NCI-H526 (cell line): ENCODE results near the gene C15orf39.
A peak's percentile ranks its signal among the peaks of the same experiment; 100 is the strongest.
"Not testable (repeated sequence)": the region's sequence is repeated elsewhere in the genome, so short reads cannot be mapped to it uniquely, and the experiment has no call there.

Experiments used
- DNase-seq, 2 experiments: peaks; one replicate each; lab custom pipeline; 2025; lab: John Stamatoyannopoulos, UW

Gene C15orf39

DNA sequence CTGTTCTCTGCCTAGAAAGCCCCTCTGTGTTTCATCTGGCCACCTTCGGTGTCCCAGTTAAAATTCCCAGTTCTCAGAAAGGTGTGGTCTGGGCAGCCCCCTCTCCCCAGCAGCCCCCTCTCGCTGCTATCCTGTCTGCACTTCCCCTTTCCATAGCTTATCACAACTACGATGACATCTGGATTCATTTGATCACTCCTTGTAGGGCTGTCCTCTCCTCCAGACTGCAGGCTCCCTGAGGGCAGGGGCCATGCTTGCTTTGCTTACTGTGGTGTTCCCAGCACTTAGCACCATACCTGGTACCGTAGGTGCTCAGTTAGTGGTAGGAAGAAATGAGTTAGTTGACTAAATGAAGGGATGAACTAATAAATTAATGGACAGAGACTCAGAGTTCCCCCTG lies 30.2 kb downstream of the C15orf39 start:
- DNase-seq: no peak

DNA sequence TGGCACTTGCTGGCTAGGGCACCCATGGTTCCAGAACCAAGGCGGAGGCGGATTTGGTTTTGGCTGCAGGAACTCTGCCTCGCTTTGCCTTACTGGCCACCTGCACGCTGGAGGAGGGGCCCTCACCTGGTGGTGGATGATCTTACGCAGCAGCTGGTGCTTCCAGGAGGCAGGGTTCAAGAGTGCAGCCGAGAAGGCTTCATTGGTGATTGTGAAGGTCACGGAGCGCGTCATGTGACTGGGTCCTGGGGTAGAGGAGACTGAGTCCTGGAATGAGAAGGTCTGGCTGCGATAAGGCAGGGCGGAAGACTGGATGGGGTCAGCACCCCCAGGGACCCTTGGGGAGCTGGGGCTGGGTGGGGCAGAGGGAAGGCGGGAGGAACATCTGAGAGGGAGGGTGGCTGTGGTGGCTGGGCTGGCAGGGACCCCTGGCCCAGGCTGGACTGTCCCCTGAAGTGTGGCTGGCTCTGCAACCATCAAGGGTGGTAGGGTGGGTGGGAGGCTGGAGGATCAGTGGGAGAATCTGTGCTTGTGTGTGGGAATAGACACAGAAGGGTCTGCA lies 30.7 kb downstream of the C15orf39 start:
- DNase-seq: no peak

DNA sequence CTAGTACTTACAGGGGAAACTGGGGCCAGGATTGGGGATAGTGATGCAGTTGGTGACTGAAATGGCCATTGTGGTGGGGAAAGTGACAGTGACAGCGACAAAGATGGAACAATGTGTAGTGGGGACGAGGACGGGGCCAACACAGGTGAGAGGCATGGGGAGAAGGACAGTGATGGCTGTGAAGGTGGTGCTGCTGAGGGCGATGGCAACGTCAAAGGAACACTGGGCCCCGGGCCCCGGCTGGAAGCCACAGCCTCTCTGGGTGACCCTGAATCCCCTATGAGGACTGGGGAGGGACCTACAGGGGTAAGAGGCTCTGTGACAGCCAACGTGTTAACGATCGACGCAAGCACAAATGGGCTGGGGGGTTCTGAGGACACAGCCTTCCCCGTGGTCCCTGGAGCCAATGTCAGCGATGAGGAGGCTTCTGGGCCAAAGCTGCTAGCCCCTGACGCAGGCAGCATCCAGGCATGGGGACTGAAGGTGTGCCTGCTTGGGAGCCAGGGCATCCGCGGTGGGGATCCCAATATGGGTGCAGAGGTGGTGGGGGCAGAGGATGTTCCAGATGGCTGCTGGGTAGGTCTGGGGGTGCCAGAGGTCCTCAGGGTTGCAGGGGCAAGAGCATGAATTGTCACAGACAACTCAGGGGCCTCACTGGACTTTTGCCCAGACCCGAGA lies 31.3 kb downstream of the C15orf39 start:
- DNase-seq: no peak

DNA sequence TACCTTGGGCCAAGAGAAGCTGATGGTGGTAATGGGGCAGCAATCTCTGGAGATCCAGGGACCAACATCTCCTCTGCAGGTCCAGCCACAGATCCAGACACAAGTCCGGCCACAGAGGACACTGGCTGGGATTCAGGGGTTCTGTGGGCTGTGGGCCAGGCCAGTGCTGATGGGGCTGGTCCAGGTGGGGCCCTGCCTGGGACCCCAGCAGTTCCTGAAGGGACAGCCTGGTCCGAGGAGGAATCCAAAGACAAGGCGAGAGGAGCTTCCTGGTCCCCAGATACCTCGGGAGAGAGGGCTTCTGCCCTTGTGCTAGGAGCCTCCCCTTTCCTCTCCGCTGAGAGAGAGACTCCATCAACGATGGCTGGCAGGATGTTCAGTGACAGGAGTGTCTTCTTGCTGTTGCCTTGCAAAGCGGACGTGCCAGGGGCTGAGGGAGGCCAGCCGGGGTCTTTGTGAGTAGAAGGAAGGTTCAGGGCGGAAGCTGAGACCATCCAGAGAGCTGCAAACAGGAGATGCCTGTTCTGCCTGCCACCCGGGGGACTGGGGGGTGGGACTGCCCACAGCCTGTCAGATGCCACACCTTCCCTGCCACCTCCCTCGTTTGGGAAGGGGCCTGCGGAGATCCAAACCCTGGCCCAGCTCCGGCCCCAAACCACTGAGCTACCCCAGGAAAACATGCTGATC lies 32.0 kb downstream of the C15orf39 start:
- DNase-seq: no peak

DNA sequence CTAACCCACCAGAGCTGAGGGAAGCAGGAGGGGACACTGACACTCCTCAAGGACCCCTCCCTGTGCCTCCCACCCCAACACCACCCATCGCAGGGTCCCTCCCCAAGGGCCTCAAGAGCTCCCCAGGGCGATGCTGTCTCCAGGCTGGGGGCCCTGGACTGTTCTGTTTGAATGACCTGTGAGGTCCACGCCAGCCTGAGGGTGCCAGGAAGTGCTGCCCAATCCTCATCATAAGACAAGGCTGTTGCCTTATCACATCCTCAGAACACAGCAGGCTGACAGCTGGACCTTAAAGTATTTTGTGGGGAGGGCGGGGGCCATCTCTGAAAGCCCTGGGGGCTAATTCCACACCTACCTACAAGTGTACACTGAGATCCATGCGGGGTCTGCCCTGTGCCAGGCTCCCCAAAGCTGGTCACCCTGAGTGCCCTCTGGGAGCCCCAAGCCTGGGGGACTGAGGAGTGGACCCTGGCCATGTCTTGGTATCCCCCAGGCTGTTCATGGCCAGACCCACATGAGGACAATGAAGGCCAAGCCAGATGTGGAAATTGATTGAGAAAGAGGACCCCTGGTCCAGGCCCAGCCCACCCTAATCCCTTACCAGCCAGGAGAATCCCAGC lies 32.6 kb downstream of the C15orf39 start:
- no peak for DNase-seq

DNA sequence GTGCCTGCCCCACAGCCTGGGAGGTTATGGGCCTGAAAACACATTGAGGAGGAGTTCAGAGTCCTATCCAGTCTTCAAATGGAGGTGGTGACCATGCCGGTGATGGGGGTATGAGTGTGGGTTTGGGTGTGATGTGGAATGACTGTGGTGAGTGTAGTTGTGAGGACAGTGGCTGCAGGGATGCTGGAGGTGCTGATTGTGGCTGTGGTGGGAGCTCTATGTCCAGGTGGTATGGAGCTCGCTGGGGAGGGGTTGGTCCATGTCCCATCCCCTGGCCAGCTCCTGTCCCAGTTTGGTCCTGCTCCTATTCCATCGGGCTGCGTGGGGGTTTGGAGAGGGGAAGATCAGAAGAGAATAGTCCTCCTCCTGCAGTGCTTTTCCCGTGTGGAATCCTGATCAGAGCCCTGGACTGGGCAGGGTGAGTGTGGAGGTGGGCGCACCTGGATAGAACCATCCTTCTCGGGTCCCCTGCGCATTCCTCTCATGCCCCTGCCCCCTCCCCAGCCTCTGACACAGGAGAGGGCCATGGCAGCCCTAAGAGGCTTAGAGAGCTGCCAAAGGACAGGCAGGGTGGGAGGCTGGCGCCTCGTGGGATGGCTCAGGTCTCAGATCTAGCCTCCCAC lies 33.5 kb downstream of the C15orf39 start:
- no peak for DNase-seq

DNA sequence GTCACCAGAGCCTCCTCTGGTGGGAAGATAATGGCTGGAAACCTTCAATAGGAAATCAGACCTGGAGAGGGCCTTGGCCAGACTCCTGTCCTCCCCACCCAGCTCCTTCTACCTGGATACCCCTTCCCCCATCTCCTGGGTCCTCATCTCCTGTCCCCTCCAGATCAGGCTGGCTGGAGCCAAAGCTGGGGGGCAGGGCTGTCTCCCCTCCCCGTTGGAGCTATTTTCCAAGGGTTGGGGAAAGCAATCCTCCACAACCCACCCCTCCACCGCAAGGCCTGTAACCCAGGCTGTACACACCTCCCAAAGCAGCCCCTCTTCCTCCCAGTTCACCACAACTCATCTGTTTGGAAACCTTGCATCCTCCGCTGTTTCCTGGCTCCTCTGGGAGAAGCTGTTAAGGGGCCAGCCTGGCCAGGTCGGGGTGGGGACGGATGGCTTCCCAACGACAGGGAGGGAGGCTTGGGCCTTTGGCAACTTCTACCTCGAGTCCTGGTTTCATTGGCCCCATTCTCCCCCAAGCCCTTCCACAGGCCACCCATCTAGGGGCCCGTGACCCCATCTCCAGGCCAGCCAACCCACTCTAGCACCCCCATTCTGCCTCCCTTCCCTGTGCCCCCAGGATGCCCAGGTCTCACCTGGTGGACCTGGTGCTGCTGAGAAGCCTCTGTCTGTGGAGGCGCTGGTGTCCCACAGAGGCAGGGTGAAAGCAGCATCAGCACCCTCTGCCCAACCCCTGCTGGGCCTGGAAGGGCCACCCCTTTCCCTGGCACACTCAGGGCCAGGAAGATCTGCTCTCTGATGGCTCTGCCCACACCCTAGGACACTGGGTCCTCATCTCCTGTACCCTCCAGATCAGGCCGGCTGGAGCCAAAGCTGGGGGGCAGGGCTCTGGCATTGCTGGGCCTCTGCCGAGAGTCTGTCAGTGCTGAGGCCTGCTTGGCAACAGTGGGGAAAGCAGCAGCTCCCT lies 34.4 kb downstream of the C15orf39 start:
- DNase-seq: no peak

DNA sequence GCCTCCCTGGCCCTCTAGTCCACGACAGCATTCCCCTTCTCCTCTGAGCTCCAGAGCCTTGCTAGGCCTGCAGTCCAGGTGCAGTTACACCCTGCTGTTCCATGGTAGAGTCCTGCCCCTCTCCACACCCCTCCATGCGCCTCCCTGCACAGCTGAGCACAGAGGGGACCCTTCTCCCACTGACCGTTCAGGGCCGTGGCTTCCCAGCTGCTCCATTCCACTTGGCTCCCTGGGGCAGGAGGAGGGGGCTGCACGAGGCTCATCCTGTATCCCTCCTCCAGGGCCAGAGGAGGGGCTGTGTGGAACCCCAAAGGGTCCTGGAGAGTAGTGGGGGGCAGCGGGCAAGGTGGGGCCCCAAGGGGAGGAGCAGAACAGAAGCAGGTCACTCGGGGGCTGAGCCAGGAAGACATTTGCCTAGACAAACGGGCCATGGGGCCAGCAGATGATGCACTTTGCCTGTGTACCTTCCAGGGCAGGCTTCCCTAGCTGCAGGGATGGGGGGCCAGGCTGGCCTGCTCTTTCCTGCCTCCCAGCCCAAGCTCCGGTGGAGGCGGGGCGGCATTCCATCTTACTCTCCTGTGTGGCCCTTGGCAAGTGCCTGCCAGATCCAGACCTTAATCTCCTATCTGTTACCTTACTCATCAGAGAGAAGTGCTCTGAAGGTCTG lies 35.8 kb downstream of the C15orf39 start:
- DNase-seq: peak; percentile 54 to 86

DNA sequence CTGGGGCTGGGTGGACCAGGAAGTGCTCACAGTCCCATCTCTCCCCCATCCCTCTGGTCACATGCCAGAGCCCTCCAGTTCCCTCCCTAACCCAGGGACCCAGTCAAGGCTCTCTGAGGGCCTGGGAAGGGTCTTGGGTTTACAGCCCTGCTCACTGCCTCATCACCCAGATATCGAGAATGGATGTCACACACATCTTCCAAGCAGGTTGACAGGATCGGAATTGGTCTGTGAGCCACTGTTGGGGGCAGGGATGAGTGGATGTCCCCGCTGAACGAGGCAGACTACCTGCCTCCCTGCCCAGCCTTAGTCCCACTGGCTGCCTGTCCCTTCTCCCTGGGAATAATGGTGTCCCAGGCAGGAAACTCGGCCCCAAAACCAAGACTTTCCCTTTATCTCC lies 36.5 kb downstream of the C15orf39 start:
- no peak for DNase-seq

DNA sequence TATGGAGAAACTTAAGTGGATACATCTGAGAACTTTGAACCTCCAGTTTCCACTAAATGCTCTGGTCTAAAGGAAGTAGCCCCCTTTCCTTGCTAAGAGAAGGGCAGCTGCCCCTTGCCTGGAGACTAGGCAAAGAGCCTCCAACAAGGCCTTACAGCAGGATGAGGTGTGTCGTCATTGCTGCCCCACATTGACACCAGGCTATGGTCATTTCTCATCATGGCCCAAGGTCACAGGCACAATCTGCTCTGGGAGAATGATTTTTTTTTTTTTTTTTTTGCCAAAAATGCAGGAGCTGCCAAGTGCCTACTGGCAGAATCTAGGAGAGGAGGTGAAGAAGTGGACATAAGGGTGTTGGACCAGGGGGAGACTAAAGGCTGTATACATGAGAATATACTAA lies 44.1 kb downstream of the C15orf39 start:
- DNase-seq: not testable (repeated sequence)

DNA sequence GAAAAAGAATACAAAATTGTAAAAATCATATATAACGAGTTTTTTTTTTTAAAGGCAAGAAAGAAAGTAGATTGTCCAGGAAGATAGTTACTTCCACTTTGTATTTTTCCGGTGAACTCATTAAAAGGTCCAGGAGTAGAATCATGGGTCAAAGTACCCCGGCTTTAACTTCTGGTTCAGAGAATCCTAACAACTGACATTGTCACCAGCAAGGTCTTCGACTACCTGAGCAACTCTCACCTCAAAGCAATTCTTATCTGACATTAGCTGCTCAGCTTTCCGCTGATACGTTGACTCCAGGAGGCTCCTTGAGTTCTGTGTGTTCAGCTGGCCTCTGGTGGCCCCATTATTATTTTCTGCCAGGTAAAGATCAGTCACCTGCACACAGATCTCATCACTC lies 47.3 kb downstream of the C15orf39 start:
- not testable (repeated sequence) for DNase-seq

DNA sequence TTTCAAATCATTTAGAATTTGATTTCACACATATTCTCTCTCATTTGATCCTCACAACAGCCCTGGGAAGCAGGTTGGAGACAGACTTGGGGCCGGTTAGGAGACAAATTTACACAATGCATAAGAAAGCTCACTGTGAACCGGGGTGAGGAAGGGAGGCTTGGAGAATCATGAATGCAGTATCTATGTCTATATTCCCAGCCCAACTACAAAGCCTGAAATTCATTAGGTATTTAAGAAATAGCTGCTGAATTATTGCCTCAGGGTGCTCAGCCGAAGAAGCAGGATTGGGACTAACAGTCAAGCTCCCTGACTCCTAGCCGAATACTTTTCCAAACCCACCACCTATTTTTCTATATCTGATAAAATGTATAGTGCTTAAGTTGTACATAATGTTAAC lies 48.0 kb downstream of the C15orf39 start:
- no peak for DNase-seq

DNA sequence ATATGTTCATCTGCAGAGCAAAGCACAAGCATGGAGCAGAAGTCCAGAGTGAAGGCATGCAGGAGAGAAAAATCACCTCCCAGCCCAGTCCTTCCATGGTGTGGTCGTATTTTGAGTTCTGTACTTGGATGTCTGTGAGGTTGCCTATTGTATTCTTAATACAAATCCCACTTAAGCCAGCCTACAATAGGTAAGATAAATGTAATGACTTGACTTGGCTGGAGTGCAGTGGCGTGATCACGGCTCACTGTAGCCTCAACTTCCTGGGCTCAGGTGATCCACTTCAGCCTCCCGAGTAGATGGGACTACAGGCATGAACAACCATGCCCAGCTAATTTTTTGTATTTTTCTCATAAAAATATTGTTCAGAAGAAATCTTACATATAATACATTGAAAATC lies 49.7 kb downstream of the C15orf39 start:
- DNase-seq: not testable (repeated sequence)

DNA sequence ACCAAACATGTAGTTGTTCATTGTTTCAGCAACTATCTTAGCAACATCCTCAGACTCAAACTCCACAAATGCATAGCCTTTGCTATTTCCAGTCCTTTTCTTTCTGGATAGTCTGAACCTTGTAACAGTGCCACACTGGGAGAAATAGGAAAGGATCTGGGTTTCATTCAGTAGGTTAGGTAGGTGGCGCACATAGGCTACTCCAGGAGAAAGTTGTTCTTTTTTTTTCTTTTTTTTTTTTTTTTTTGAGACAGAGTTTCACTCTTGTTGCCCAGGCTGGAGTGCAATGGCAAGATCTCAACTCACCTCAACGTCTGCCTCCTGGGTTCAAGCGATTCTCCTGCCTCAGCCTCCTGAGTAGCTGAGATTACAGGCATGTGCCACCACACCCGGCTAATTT lies 50.6 kb downstream of the C15orf39 start:
- DNase-seq: not testable (repeated sequence)

DNA sequence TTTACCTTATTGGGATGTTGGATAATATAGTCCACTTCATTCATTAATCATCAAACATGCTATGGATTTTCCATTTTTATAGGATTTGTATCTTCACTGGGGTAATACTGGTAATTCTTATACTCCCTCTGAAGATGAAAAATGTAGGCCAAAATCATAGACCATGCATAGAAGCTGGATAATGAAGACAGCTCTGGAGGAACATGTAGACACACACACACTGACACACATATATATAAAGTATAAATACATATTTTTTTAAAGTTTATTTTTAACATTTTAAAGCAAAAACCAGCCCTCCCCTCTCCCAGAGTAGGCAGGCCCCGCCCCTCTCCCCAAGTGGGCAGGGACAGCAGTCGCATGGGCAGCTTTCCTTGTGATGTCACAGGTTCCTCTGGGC lies 56.4 kb downstream of the C15orf39 start, which contains the start of gene GOLGA6C:
TSS of gene GOLGA6C (plus strand) at position 301 of the 400 bp plus-strand sequence. CDS start 265 bp downstream, outside the sequence.
- not testable (repeated sequence) for DNase-seq

DNA sequence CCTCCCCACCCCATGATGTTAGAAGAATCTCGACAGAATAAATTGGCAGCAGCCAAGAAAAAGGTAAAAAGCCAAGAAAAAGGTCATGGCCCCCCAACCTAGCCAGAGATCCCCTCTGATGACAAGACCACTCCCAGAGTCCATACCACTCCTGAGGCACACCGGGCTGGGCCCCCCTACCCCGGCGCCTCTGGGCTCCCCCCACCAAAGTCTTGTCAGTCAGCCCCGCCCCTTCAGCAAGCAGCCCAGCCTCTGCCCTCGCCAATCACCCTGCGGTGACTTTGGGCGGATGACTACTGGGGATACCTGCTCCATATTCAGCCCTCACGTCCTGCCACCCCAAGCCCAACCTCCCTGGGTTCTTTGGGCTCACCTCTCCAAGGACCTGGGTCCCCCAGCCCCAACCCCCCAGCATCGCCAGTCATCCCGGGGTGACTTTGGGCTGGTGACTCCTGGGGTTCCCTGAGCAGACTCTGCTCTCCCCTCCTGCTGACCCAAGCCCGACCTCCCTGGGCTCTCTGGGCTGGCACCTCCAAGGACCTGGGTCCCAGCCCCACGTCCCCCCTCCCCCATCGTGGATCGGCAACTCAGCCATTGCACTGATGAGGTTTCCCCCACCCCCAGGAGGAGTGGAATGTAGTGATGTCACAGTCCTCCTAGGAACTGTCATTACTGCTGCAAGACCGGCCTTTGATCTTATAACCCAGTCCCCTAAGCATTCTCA lies 57.1 kb downstream of the C15orf39 start:
- DNase-seq: not testable (repeated sequence)

DNA sequence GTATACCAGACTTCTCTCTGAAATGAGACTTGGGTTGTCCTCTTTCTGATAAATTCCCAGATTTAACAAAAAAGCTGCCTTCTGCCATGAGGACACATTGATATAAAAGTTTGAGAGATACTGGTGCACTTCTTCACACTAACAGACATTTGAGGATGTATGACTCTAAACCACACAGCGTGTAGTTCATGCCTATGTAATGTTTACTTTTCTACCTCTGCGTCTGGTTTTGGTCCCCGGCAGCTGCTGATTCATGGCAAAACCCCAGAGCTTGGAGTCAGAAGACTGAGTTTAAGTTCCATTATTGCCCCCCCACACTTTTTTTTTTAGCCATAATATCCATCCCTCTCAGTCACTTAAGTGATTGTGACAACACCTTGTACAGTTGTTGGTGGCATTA lies 58.2 kb downstream of the C15orf39 start:
- DNase-seq: not testable (repeated sequence)
